HepG2 (cell line): ENCODE data around the gene OSBP. TPM values are rescaled to one million over a fixed set of nuclear protein-coding genes. Genes with fewer than 3 reads are reported as not detected.

Source experiments
- DMAP1 ChIP-seq: IDR thresholded peaks from 2 replicates; pipeline ENCODE4 v1.6.1; 2016
- FOXK2 ChIP-seq: fragments of 450-650 bp; IDR thresholded peaks from 2 replicates; pipeline ENCODE4 v1.6.1; 2016
- GTF2F1 ChIP-seq: fragments of 150-350 bp; IDR thresholded peaks from 2 replicates; pipeline ENCODE4 v1.6.1; 2014; ENCODE audit warnings: low read length
- GZF1 ChIP-seq: sonication (generic); formaldehyde crosslinking; IDR thresholded peaks from 2 replicates; pipeline ENCODE4 v1.5.1; 2020; ENCODE audit warnings: mild to moderate bottlenecking, missing genetic modification reagents
- HNRNPH1 ChIP-seq: fragments of 200-400 bp; formaldehyde crosslinking; optimal IDR thresholded peaks from 2 replicates; pipeline ENCODE3; 2017; ENCODE audit warnings: mild to moderate bottlenecking, low read depth, low read length
- HNRNPL ChIP-seq: fragments of 200-400 bp; formaldehyde crosslinking; IDR thresholded peaks from 2 replicates; pipeline ENCODE4 v1.6.1; 2017; ENCODE audit warnings: mild to moderate bottlenecking, low read depth, low read length
- IRF2 ChIP-seq: IDR thresholded peaks from 2 replicates; pipeline ENCODE4 v1.6.1; 2018; ENCODE audit warnings: missing genetic modification reagents, missing compliant biosample characterization
- JDP2 ChIP-seq: sonication (generic); formaldehyde crosslinking; IDR thresholded peaks from 2 replicates; pipeline ENCODE4 v1.8.1; 2022; ENCODE audit warnings: missing genetic modification reagents, borderline replicate concordance
- MLLT10 ChIP-seq: sonication (generic); formaldehyde crosslinking; IDR thresholded peaks from 2 replicates; pipeline ENCODE4 v1.4.0; 2020; ENCODE audit warnings: missing genetic modification reagents
- NFE2L2 ChIP-seq: fragments of 150-350 bp; IDR thresholded peaks from 2 replicates; pipeline ENCODE4 v1.6.1; 2014; ENCODE audit warnings: low read length
- NR3C1 ChIP-seq: sonication (generic); formaldehyde crosslinking; IDR thresholded peaks from 2 replicates; pipeline ENCODE4 v1.4.0; 2020; ENCODE audit warnings: missing genetic modification reagents
- PHF8 ChIP-seq: sonication (generic); formaldehyde crosslinking; IDR thresholded peaks from 2 replicates; pipeline ENCODE4 v1.5.0; 2020; ENCODE audit warnings: missing genetic modification reagents
- SIN3B ChIP-seq: fragments of 150-350 bp; IDR thresholded peaks from 2 replicates; pipeline ENCODE4 v1.6.1; 2014; ENCODE audit warnings: low read length
- SMAD1 ChIP-seq: sonication (generic); formaldehyde crosslinking; IDR thresholded peaks from 2 replicates; pipeline ENCODE4 v1.4.0; 2020; ENCODE audit warnings: missing genetic modification reagents, low read depth, mild to moderate bottlenecking, borderline replicate concordance
- SMAD3 ChIP-seq: sonication (generic); formaldehyde crosslinking; IDR thresholded peaks from 2 replicates; pipeline ENCODE4 v1.4.0; 2020; ENCODE audit warnings: missing genetic modification reagents
- TCF7 ChIP-seq: sonication (generic); IDR thresholded peaks from 2 replicates; pipeline ENCODE4 v1.6.1; 2016; ENCODE audit warnings: antibody characterized with exemption, low read depth
- TEF ChIP-seq: sonication (generic); formaldehyde crosslinking; IDR thresholded peaks from 2 replicates; pipeline ENCODE4 v1.5.0; 2020; ENCODE audit warnings: missing genetic modification reagents
- TP53 ChIP-seq: sonication (generic); formaldehyde crosslinking; conservative IDR thresholded peaks from 2 replicates; pipeline ENCODE4 v1.4.0; 2020; ENCODE audit warnings: missing genetic modification reagents
- ZBTB20 ChIP-seq: sonication (generic); formaldehyde crosslinking; IDR thresholded peaks from 2 replicates; pipeline ENCODE4 v1.8.1; 2023; ENCODE audit warnings: missing genetic modification reagents, low read depth, mild to moderate bottlenecking, borderline replicate concordance
- ZNF224 ChIP-seq: sonication (generic); formaldehyde crosslinking; IDR thresholded peaks from 2 replicates; pipeline ENCODE4 v1.5.0; 2020; ENCODE audit warnings: mild to moderate bottlenecking, missing genetic modification reagents
- ZNF550 ChIP-seq: sonication (generic); formaldehyde crosslinking; IDR thresholded peaks from 2 replicates; pipeline ENCODE4 v1.4.0; 2020; ENCODE audit warnings: mild to moderate bottlenecking, missing genetic modification reagents, borderline replicate concordance
- ZNF570 ChIP-seq: sonication (generic); formaldehyde crosslinking; IDR thresholded peaks from 2 replicates; pipeline ENCODE4 v1.4.0; 2020; ENCODE audit warnings: mild to moderate bottlenecking, missing genetic modification reagents, borderline replicate concordance
- ZNF775 ChIP-seq: sonication (generic); formaldehyde crosslinking; IDR thresholded peaks from 2 replicates; pipeline ENCODE4 v1.4.0; 2020; ENCODE audit warnings: missing genetic modification reagents, mild to moderate bottlenecking, moderate library complexity, borderline replicate concordance
- polyA plus RNA-seq, 8 experiments: library from polyadenylated mRNA; depleted of rRNA in 3 of 8; stranded (reverse) in 7 of 8; unstranded in 1 of 8; fragments of >200 nt; fragmentation: Illumina TruSeq in 4 of 8; extraction: Trizol in 4 of 8; gene quantifications; 2 replicates each; pipeline versions ENCODE4 v1.2.1 to v1.2.3, GENCODE V29; 2011 to 2016; ENCODE audit warnings: low read depth in 4 of 8, missing spikeins in 1 of 8, mixed read lengths in 1 of 8; ENCODE audit not compliant: insufficient read depth in 1 of 8
- total RNA-seq, 5 experiments: library from RNA; depleted of rRNA; stranded (reverse); fragments of >200 nt; fragmentation: Illumina TruSeq; extraction: Trizol; gene quantifications; 2 replicates each; pipeline ENCODE4 v1.2.3, GENCODE V29; 2016; ENCODE audit warnings: low read depth in 1 of 5
- TF ChIP-seq, protein P1 (sequence below): sonication (generic); formaldehyde crosslinking; IDR thresholded peaks from 2 replicates; pipeline ENCODE4 v1.5.1; 2020; ENCODE audit warnings: missing genetic modification reagents, mild to moderate bottlenecking, borderline replicate concordance
- TF ChIP-seq, protein P2 (sequence below): sonication (generic); formaldehyde crosslinking; IDR thresholded peaks from 2 replicates; pipeline ENCODE4 v1.4.0; 2020; ENCODE audit warnings: missing genetic modification reagents
- TF ChIP-seq, protein P3 (sequence below): IDR thresholded peaks from 2 replicates; pipeline ENCODE4 v1.6.1; 2016; ENCODE audit warnings: missing compliant biosample characterization, missing genetic modification reagents, borderline replicate concordance

Gene OSBP
- total and polyA plus RNA-seq, 2 of the 13 experiments (the other 11 are each of a cell fraction or from before 2014, with no cell fraction given): 12.1 to 13.5 TPM

DNA sequence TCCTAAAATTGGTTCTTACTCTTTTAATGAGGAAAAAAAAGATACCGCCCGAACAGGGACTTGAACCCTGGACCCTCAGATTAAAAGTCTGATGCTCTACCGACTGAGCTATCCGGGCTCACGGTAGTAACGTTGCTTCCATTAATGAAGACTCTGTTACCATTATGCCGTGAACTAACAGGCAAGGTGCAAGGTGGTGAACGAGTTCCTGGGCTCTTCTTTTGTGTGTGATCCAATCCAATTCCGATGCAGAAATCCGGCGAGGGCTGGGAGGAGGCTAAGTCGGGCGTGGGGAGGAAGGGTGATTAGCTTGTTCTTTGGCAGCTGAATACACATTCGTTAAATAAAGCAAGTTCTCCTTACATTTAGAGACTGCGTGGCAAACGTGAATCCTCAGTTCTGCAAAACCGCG is 55.3 kb downstream of the OSBP start (continued):
- no peak for TF ChIP-seq HNRNPL
- no peak for TF ChIP-seq GZF1
- TF ChIP-seq TP53 (CRISPR knock-in tag): no peak
- no peak for TF ChIP-seq SIN3B
- TF ChIP-seq ZNF775 (CRISPR knock-in tag): no peak
- TF ChIP-seq, protein P1, sequence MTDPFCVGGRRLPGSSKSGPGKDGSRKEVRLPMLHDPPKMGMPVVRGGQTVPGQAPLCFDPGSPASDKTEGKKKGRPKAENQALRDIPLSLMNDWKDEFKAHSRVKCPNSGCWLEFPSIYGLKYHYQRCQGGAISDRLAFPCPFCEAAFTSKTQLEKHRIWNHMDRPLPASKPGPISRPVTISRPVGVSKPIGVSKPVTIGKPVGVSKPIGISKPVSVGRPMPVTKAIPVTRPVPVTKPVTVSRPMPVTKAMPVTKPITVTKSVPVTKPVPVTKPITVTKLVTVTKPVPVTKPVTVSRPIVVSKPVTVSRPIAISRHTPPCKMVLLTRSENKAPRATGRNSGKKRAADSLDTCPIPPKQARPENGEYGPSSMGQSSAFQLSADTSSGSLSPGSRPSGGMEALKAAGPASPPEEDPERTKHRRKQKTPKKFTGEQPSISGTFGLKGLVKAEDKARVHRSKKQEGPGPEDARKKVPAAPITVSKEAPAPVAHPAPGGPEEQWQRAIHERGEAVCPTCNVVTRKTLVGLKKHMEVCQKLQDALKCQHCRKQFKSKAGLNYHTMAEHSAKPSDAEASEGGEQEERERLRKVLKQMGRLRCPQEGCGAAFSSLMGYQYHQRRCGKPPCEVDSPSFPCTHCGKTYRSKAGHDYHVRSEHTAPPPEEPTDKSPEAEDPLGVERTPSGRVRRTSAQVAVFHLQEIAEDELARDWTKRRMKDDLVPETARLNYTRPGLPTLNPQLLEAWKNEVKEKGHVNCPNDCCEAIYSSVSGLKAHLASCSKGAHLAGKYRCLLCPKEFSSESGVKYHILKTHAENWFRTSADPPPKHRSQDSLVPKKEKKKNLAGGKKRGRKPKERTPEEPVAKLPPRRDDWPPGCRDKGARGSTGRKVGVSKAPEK: no peak
- no peak for TF ChIP-seq NR3C1 (CRISPR knock-in tag)
- peak; percentile 35 for TF ChIP-seq PHF8 (CRISPR knock-in tag)
- no peak; the same call in 1 of the 2 replicates for TF ChIP-seq DMAP1 (CRISPR knock-in tag)
- TF ChIP-seq NFE2L2: no peak
- peak; percentile 55; the same call in 1 of the 2 replicates for TF ChIP-seq IRF2
- TF ChIP-seq TEF (CRISPR knock-in tag): no peak
- peak; percentile 84; the same call in 1 of the 2 replicates for TF ChIP-seq SMAD3 (CRISPR knock-in tag)
- no peak for TF ChIP-seq TCF7
- no peak for TF ChIP-seq ZNF570 (CRISPR knock-in tag)
- no peak for TF ChIP-seq HNRNPH1
- TF ChIP-seq JDP2 (CRISPR knock-in tag): no peak
- TF ChIP-seq FOXK2: no peak
- TF ChIP-seq MLLT10: no peak
- TF ChIP-seq, protein P2, sequence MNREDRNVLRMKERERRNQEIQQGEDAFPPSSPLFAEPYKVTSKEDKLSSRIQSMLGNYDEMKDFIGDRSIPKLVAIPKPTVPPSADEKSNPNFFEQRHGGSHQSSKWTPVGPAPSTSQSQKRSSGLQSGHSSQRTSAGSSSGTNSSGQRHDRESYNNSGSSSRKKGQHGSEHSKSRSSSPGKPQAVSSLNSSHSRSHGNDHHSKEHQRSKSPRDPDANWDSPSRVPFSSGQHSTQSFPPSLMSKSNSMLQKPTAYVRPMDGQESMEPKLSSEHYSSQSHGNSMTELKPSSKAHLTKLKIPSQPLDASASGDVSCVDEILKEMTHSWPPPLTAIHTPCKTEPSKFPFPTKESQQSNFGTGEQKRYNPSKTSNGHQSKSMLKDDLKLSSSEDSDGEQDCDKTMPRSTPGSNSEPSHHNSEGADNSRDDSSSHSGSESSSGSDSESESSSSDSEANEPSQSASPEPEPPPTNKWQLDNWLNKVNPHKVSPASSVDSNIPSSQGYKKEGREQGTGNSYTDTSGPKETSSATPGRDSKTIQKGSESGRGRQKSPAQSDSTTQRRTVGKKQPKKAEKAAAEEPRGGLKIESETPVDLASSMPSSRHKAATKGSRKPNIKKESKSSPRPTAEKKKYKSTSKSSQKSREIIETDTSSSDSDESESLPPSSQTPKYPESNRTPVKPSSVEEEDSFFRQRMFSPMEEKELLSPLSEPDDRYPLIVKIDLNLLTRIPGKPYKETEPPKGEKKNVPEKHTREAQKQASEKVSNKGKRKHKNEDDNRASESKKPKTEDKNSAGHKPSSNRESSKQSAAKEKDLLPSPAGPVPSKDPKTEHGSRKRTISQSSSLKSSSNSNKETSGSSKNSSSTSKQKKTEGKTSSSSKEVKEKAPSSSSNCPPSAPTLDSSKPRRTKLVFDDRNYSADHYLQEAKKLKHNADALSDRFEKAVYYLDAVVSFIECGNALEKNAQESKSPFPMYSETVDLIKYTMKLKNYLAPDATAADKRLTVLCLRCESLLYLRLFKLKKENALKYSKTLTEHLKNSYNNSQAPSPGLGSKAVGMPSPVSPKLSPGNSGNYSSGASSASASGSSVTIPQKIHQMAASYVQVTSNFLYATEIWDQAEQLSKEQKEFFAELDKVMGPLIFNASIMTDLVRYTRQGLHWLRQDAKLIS: no peak
- TF ChIP-seq ZNF224 (CRISPR knock-in tag): no peak
- TF ChIP-seq, protein P3, sequence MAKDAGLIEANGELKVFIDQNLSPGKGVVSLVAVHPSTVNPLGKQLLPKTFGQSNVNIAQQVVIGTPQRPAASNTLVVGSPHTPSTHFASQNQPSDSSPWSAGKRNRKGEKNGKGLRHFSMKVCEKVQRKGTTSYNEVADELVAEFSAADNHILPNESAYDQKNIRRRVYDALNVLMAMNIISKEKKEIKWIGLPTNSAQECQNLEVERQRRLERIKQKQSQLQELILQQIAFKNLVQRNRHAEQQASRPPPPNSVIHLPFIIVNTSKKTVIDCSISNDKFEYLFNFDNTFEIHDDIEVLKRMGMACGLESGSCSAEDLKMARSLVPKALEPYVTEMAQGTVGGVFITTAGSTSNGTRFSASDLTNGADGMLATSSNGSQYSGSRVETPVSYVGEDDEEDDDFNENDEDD (CRISPR knock-in tag): no peak
- no peak for TF ChIP-seq ZBTB20
- no peak for TF ChIP-seq ZNF550 (CRISPR knock-in tag)
- TF ChIP-seq SMAD1 (CRISPR knock-in tag): no peak
- no peak for TF ChIP-seq GTF2F1
